Measurements from ENCODE around the gene LEMD1. TPM values are rescaled to one million over a fixed set of nuclear protein-coding genes. Genes with fewer than 3 reads are reported as not detected.

LEMD1 gene
- total RNA-seq, 1 donor from 2014 or later: 2.0 TPM

- Mint-ChIP-seq H3K27ac (ENCODE audit: unreplicated experiment) (no peak overlapping the region), H3K27me3 (ENCODE audit: unreplicated experiment) (peaks cover 4% of the 10 kb centered on the region)
These were observed 18.8 kb upstream of the LEMD1 start for GRCh38 chr1:205440476-205441317.

GRCh38 chr1:205440121-205440475 is 18.2 kb upstream of the LEMD1 start:
- Mint-ChIP-seq H3K36me3 (ENCODE audit: unreplicated experiment) (no peaks in the 10 kb centered on the region), H3K4me1 (ENCODE audit: low read depth, unreplicated experiment) (peaks cover 32% of the 10 kb centered on the region), H3K9me3 (ENCODE audit: unreplicated experiment) (peaks cover 3% of the 10 kb centered on the region), H3K27ac (ENCODE audit: unreplicated experiment) (no peak overlapping the region), H3K27me3 (ENCODE audit: unreplicated experiment) (peaks cover 6% of the 10 kb centered on the region), H3K4me3 (ENCODE audit: unreplicated experiment) (no peak overlapping the region)
- DNase-seq: no peak
- TF ChIP-seq CTCF (IDR thresholded peaks at IDR 0.05; ENCODE audit: partially characterized antibody, unreplicated experiment): no peak

More at GRCh38 chr1:205440476-205441317, 18.8 kb upstream of the LEMD1 start:
- no peak for TF ChIP-seq CTCF (IDR thresholded peaks at IDR 0.05; ENCODE audit: partially characterized antibody, unreplicated experiment)
- H3K9me3 Mint-ChIP-seq (ENCODE audit: unreplicated experiment): peaks cover 3% of the 10 kb centered on the region
- peaks cover 29% of the 10 kb centered on the region for H3K4me1 Mint-ChIP-seq (ENCODE audit: low read depth, unreplicated experiment)
- no peaks in the 10 kb centered on the region for H3K36me3 Mint-ChIP-seq (ENCODE audit: unreplicated experiment)
- DNase-seq: no peak
- H3K4me3 Mint-ChIP-seq (ENCODE audit: unreplicated experiment): no peak overlapping the region

DNA sequence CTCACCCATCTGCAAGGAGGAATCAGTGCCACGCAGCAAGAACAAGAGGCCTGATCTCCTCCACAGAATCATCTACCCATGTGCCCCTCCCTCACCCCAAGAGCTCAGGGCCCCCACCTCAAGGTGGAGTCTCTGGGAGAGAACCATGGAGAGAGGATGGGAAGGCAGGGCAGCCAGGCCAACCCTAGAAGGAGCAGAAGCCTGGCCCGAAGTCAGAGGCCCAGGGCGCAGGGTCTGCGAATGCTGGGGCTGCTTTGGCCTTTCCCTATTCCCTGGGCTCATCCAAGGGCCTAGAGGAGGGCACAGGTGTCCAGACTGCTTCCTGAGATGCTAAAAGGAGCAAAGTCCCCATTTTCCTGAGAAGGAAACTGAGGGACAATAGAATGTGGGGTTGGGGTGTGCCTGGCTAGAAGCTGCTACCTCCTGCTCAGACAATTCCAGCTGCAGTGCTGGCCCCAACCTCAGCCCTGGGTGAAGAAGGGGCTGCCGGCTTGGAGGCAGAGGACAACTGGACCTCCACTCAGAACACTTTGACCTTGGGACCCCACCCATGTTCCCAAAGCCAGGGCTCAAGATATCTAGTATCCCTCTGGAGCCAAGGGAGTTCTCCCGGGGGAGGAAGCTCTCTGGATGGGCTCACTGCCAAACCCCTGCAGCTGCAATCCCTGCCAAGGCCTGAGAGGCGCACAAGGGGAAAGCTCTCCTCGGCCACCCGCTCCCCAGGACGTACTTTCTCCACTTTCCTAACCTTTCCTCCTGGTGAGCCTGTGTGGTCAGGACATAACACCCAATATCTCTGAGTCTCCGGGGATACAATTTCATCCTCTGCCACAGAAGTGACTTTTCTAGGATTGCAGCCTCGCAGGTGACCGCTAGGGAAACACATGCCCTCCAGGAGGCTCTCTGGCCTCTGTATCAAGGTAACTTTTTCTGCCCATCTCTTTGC is 16.6 kb upstream of the LEMD1 start:
- Mint-ChIP-seq H3K9me3 (ENCODE audit: unreplicated experiment) (peaks cover 5% of the 10 kb centered on the region), H3K27me3 (ENCODE audit: unreplicated experiment) (peaks cover 5% of the 10 kb centered on the region)

GRCh38 chr1:205437570-205437969 is 15.7 kb upstream of the LEMD1 start:
- DNase-seq: no peak
- Mint-ChIP-seq H3K9me3 (ENCODE audit: unreplicated experiment) (peaks cover 5% of the 10 kb centered on the region), H3K4me1 (ENCODE audit: low read depth, unreplicated experiment) (peaks cover 29% of the 10 kb centered on the region), H3K27me3 (ENCODE audit: unreplicated experiment) (peaks cover 5% of the 10 kb centered on the region), H3K27ac (ENCODE audit: unreplicated experiment) (no peak overlapping the region), H3K4me3 (ENCODE audit: unreplicated experiment) (no peak overlapping the region), H3K36me3 (ENCODE audit: unreplicated experiment) (no peaks in the 10 kb centered on the region)
- TF ChIP-seq CTCF (IDR thresholded peaks at IDR 0.05; ENCODE audit: partially characterized antibody, unreplicated experiment): no peak

More for the DNA sequence above, 16.6 kb upstream of the LEMD1 start:
- peak; percentile 68 for DNase-seq
- no peak overlapping the region for H3K27ac Mint-ChIP-seq (ENCODE audit: unreplicated experiment)
- H3K36me3 Mint-ChIP-seq (ENCODE audit: unreplicated experiment): no peaks in the 10 kb centered on the region
- no peak overlapping the region for H3K4me3 Mint-ChIP-seq (ENCODE audit: unreplicated experiment)
- peak; percentile 51 for TF ChIP-seq CTCF (IDR thresholded peaks at IDR 0.05; ENCODE audit: partially characterized antibody, unreplicated experiment)
- peaks cover 29% of the 10 kb centered on the region for H3K4me1 Mint-ChIP-seq (ENCODE audit: low read depth, unreplicated experiment)
